Effector memory CD8-positive, alpha-beta T cell (primary cell): ENCODE results near the gene ATP10B.
"Not testable (repeated sequence)": the region's sequence is repeated elsewhere in the genome, so short reads cannot be mapped to it uniquely, and the experiment has no call there.

Experiments used
- ATAC-seq: fragments of 150-1000 bp; cut with Tn5 transposase; replicated peaks from 2 replicates; pipeline ENCODE4 v1.10.0; 2021; ENCODE audit warnings: mild to moderate bottlenecking, moderate library complexity
- DNase-seq, 3 experiments: peaks; one replicate each; pipeline ENCODE4 v3.0.0; 2021
- H3K27ac Mint-ChIP-seq, 2 donors: one replicate each; pipeline ENCODE4 v1.8.0; 2022; ENCODE audit warnings: mild to moderate bottlenecking in 2 of 2, mixed read lengths in 2 of 2, moderate library complexity in 2 of 2
- H3K27me3 Mint-ChIP-seq, 2 donors: one replicate each; pipeline ENCODE4 v1.8.0; 2022; ENCODE audit warnings: mixed read lengths in 2 of 2
- H3K36me3 Mint-ChIP-seq: one replicate; pipeline ENCODE4 v1.8.0; 2022; ENCODE audit warnings: mild to moderate bottlenecking, moderate library complexity, mixed read lengths; ENCODE audit not compliant: insufficient read depth
- H3K4me1 Mint-ChIP-seq, 2 donors: one replicate each; pipeline ENCODE4 v1.8.0; 2022; ENCODE audit warnings: low read depth in 2 of 2, mixed read lengths in 2 of 2
- H3K4me3 Mint-ChIP-seq, 2 donors: one replicate each; pipeline ENCODE4 v1.8.0; 2022; ENCODE audit warnings: mild to moderate bottlenecking in 2 of 2, mixed read lengths in 2 of 2, moderate library complexity in 2 of 2
- H3K9me3 Mint-ChIP-seq, 2 donors: one replicate each; pipeline ENCODE4 v1.8.0; 2022; ENCODE audit warnings: mixed read lengths in 2 of 2

ATP10B gene

GRCh38 chr5:160720822-160721221 is 131.2 kb downstream of the ATP10B start:
- H3K4me1 Mint-ChIP-seq = no peaks in the 10 kb centered on the region
- peaks cover 0 to 7% of the 10 kb centered on the region in 2 donors for H3K27me3 Mint-ChIP-seq
- no peaks in the 10 kb centered on the region for H3K9me3 Mint-ChIP-seq
- H3K36me3 Mint-ChIP-seq = no peaks in the 10 kb centered on the region
- no peak overlapping the region for H3K4me3 Mint-ChIP-seq
- ATAC-seq (no peak), DNase-seq (no peak)
- no peak overlapping the region for H3K27ac Mint-ChIP-seq

GRCh38 chr5:160715508-160715907 is 136.5 kb downstream of the ATP10B start:
- DNase-seq, ATAC-seq, H3K4me1 Mint-ChIP-seq, H3K36me3 Mint-ChIP-seq, H3K4me3 Mint-ChIP-seq, H3K27ac Mint-ChIP-seq, H3K27me3 Mint-ChIP-seq, H3K9me3 Mint-ChIP-seq: not testable (repeated sequence)

GRCh38 chr5:160703547-160704189 is 148.3 kb downstream of the ATP10B start:
- no peak overlapping the region for H3K27ac Mint-ChIP-seq
- H3K36me3 Mint-ChIP-seq = no peaks in the 10 kb centered on the region
- H3K4me1 Mint-ChIP-seq = no peaks in the 10 kb centered on the region
- no peak for ATAC-seq
- peaks cover 0 to 27% of the 10 kb centered on the region in 2 donors for H3K27me3 Mint-ChIP-seq
- no peaks in the 10 kb centered on the region for H3K9me3 Mint-ChIP-seq
- no peak overlapping the region for H3K4me3 Mint-ChIP-seq
- DNase-seq = no peak

GRCh38 chr5:160702934-160703333 is 149.1 kb downstream of the ATP10B start:
- H3K36me3 Mint-ChIP-seq = no peaks in the 10 kb centered on the region

GRCh38 chr5:160702311-160702803 is 149.7 kb downstream of the ATP10B start:
- peaks cover 0 to 17% of the 10 kb centered on the region in 2 donors for H3K27me3 Mint-ChIP-seq
- no peak overlapping the region for H3K4me3 Mint-ChIP-seq
- no peaks in the 10 kb centered on the region for H3K4me1 Mint-ChIP-seq
- no peaks in the 10 kb centered on the region for H3K36me3 Mint-ChIP-seq
- no peak overlapping the region for H3K27ac Mint-ChIP-seq
- DNase-seq (no peak), ATAC-seq (no peak)
- H3K9me3 Mint-ChIP-seq = no peaks in the 10 kb centered on the region

More at GRCh38 chr5:160702934-160703333, 149.1 kb downstream of the ATP10B start:
- DNase-seq (no peak), ATAC-seq (no peak)
- Mint-ChIP-seq H3K27ac (no peak overlapping the region), H3K4me1 (no peaks in the 10 kb centered on the region), H3K4me3 (no peak overlapping the region), H3K27me3 (peaks cover 0 to 22% of the 10 kb centered on the region in 2 donors), H3K9me3 (no peaks in the 10 kb centered on the region)

GRCh38 chr5:160701403-160701802 is 150.6 kb downstream of the ATP10B start:
- no peak overlapping the region for H3K4me3 Mint-ChIP-seq

GRCh38 chr5:160699301-160699700 is 152.7 kb downstream of the ATP10B start:
- no peak overlapping the region for H3K4me3 Mint-ChIP-seq
- H3K4me1 Mint-ChIP-seq = no peaks in the 10 kb centered on the region
- no peak for ATAC-seq
- DNase-seq = no peak
- H3K36me3 Mint-ChIP-seq = no peaks in the 10 kb centered on the region
- no peak overlapping the region for H3K27ac Mint-ChIP-seq
- H3K27me3 Mint-ChIP-seq = peaks cover 0 to 6% of the 10 kb centered on the region in 2 donors
- H3K9me3 Mint-ChIP-seq = no peaks in the 10 kb centered on the region

More at GRCh38 chr5:160701403-160701802, 150.6 kb downstream of the ATP10B start:
- H3K36me3 Mint-ChIP-seq = no peaks in the 10 kb centered on the region
- ATAC-seq (no peak), DNase-seq (no peak)
- H3K9me3 Mint-ChIP-seq = no peaks in the 10 kb centered on the region
- H3K4me1 Mint-ChIP-seq = no peaks in the 10 kb centered on the region
- H3K27ac Mint-ChIP-seq = no peak overlapping the region
- H3K27me3 Mint-ChIP-seq = peaks cover 0 to 14% of the 10 kb centered on the region in 2 donors

- DNase-seq = no peak
- ATAC-seq = no peak
- H3K4me1 Mint-ChIP-seq = no peaks in the 10 kb centered on the region
- no peak overlapping the region for H3K4me3 Mint-ChIP-seq
- H3K27me3 Mint-ChIP-seq = peaks cover 0 to 6% of the 10 kb centered on the region in 2 donors
- H3K36me3 Mint-ChIP-seq = no peaks in the 10 kb centered on the region
- no peak overlapping the region for H3K27ac Mint-ChIP-seq
- no peaks in the 10 kb centered on the region for H3K9me3 Mint-ChIP-seq
Measured at GRCh38 chr5:160697281-160697680, 154.7 kb downstream of the ATP10B start.

- no peaks in the 10 kb centered on the region for H3K9me3 Mint-ChIP-seq
- no peak overlapping the region for H3K27ac Mint-ChIP-seq
- no peak for DNase-seq
- H3K4me1 Mint-ChIP-seq = no peaks in the 10 kb centered on the region
- H3K4me3 Mint-ChIP-seq = no peak overlapping the region
- H3K27me3 Mint-ChIP-seq = peaks cover 0 to 6% of the 10 kb centered on the region in 2 donors
- H3K36me3 Mint-ChIP-seq = no peaks in the 10 kb centered on the region
- ATAC-seq = no peak
Measured at GRCh38 chr5:160694896-160695295, 157.1 kb downstream of the ATP10B start.

- Mint-ChIP-seq H3K36me3 (no peaks in the 10 kb centered on the region), H3K4me1 (no peaks in the 10 kb centered on the region), H3K27me3 (peaks cover 0 to 8% of the 10 kb centered on the region in 2 donors), H3K27ac (no peak overlapping the region), H3K4me3 (no peak overlapping the region), H3K9me3 (no peaks in the 10 kb centered on the region)
- ATAC-seq = no peak
- no peak for DNase-seq
Measured at GRCh38 chr5:160693831-160694465, 158.1 kb downstream of the ATP10B start.

GRCh38 chr5:160692271-160692670 is 159.7 kb downstream of the ATP10B start:
- ATAC-seq = no peak
- Mint-ChIP-seq H3K27me3 (peaks cover 0 to 23% of the 10 kb centered on the region in 2 donors), H3K27ac (no peak overlapping the region), H3K36me3 (peaks cover 3% of the 10 kb centered on the region), H3K9me3 (no peaks in the 10 kb centered on the region), H3K4me3 (no peak overlapping the region), H3K4me1 (no peaks in the 10 kb centered on the region)
- DNase-seq = no peak

- Mint-ChIP-seq H3K9me3 (no peaks in the 10 kb centered on the region), H3K4me1 (no peaks in the 10 kb centered on the region), H3K4me3 (no peak overlapping the region), H3K36me3 (peaks cover 3% of the 10 kb centered on the region), H3K27ac (no peak overlapping the region), H3K27me3 (peaks cover 0 to 23% of the 10 kb centered on the region in 2 donors)
- DNase-seq = no peak
- ATAC-seq = no peak
Measured at GRCh38 chr5:160685695-160686094, 166.3 kb downstream of the ATP10B start.

GRCh38 chr5:160685219-160685618 is 166.8 kb downstream of the ATP10B start:
- no peak for ATAC-seq
- Mint-ChIP-seq H3K4me1 (no peaks in the 10 kb centered on the region), H3K27me3 (peaks cover 0 to 23% of the 10 kb centered on the region in 2 donors), H3K9me3 (no peaks in the 10 kb centered on the region), H3K4me3 (no peak overlapping the region), H3K36me3 (peaks cover 3% of the 10 kb centered on the region), H3K27ac (no peak overlapping the region)
- no peak for DNase-seq
